ENCODE results near the gene PC.

DNA sequence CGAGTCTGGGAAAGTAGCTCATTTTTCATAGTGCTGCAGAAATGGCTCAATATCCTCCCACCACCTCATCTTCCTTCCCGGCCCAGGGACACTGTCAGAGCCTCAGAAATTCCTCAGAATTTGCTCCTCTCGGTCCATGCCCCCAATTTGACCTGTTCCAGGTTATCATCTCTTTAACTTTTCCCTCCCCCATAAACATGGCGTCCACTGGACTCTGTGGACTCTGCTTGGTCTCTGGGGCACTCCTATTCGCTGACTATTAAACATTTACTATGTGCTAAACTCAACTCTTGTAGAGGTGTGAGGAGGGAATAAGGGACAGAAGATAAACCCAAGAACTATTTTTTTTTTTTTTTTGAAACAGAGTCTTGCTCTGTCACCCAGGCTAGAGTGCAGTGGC lies 8.2 kb upstream of the PC start:
- TF ChIP-seq ZNF274 (IDR thresholded peaks at IDR 0.05; ENCODE audit: low read depth, low read length): no peak
- no peak for TF ChIP-seq SUZ12 (IDR thresholded peaks at IDR 0.05; ENCODE audit: extremely low read depth, insufficient read depth, insufficient read length)
- no peak for TF ChIP-seq YY1 (IDR thresholded peaks at IDR 0.05; ENCODE audit: insufficient read depth, insufficient read length)
